ENCODE results near the gene GPT2.

The GPT2 gene

GRCh38 chr16:46898006-46898405, 13.8 kb downstream of the GPT2 start:
- H3K4me3 ChIP-seq (ENCODE audit: low read depth, low read length) = no peak overlapping the region
- TF ChIP-seq, protein P1, sequence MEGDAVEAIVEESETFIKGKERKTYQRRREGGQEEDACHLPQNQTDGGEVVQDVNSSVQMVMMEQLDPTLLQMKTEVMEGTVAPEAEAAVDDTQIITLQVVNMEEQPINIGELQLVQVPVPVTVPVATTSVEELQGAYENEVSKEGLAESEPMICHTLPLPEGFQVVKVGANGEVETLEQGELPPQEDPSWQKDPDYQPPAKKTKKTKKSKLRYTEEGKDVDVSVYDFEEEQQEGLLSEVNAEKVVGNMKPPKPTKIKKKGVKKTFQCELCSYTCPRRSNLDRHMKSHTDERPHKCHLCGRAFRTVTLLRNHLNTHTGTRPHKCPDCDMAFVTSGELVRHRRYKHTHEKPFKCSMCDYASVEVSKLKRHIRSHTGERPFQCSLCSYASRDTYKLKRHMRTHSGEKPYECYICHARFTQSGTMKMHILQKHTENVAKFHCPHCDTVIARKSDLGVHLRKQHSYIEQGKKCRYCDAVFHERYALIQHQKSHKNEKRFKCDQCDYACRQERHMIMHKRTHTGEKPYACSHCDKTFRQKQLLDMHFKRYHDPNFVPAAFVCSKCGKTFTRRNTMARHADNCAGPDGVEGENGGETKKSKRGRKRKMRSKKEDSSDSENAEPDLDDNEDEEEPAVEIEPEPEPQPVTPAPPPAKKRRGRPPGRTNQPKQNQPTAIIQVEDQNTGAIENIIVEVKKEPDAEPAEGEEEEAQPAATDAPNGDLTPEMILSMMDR (IDR thresholded peaks at IDR 0.05; ENCODE audit: borderline replicate concordance, insufficient read depth, low read depth, low read length) = no peak

DNA sequence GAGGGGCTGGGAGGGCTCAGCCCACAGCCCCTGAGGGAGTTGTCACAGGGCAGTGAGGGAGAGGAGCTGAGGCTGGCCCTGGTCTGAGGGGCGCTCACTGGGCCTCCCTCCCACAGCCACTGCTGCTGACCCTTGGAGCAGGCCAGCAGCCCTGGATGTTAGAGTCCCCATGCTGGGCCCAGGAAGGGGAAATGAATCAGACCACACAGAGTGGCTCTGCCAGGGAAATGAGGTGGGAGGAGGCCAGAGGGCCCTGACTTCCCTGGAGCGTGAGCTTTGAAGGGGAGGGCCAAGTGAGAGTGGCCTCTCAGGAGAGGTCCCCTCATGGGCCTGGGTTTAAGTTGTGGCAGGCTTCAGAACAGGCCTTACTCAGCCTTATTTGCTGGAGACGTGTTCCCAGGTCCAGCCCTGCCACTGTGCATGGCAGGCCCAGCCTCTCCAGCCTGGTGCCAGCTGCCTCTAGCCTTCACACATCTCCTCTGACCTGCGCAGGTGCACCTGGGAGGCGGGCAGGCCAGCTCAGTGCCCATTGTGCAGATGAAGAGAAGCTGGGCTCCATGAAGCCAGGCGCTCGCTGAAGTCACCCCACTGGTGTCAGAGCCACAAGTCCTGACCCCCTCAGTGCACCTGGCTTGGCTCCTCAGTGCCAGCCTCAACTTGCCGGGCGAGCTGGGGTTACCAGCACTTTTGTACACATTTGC, 15.4 kb downstream of the GPT2 start:
- TF ChIP-seq, protein P1 (IDR thresholded peaks at IDR 0.05; ENCODE audit: borderline replicate concordance, insufficient read depth, low read depth, low read length) = no peak
- H3K4me3 ChIP-seq (ENCODE audit: low read depth, low read length) = no peak overlapping the region

DNA sequence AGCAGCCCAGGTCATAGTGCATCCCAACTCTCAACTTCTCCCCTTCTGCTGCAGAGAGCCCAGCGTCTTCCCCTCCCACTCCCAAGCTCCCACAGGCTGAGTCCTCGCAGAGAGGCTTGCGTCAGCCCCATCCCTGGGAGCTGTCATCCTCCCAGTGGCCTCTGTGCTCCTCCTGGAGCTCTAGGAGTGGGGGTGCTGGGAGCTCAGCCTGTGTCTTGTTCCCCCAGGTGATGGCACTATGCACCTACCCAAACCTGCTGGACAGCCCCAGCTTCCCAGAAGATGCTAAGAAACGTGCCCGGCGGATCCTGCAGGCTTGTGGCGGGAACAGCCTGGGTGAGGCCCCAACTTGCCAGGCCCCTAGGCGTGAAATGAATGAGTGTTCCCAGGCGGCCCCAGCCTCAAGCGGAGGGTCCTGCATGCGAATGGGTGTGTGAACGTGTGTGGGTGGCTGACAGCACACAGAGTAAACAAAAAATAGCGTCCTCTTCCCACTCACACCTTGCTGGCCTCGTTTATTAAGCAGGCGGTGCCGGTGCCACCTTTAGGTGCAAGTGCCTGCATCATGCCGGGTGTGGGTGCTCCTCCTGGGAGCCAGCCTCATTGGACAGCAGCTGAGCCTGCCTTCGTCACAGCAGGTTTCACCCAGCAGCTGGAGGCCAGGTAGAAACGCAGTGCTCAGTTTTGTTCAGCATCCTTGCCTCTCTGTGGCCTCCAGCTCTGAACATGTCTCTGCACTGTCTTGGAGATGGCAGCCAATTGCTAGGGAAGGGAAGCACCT, 16.5 kb downstream of the GPT2 start:
- TF ChIP-seq, protein P1 (IDR thresholded peaks at IDR 0.05; ENCODE audit: borderline replicate concordance, insufficient read depth, low read depth, low read length) = no peak

DNA sequence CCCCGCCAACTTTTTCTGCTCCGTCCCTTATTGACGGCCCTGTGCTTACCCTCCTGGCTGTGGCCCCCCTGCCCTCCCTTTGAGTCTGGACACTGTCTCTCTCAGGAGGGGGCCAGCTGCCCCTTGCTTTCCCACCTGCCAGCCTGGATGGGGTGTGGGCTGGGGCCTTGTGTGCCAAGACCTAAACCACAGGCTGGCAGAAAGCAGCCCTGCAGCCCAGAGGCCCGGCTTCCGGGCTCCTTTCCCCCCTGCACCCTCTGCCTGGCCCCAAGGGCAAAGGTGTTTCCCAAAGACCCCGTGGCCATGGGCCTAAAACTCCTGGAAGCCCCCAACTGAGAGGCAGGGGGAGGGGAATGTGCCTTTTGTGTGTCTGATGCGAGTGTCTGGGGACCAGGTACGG, 17.5 kb downstream of the GPT2 start:
- TF ChIP-seq, protein P1 (IDR thresholded peaks at IDR 0.05; ENCODE audit: borderline replicate concordance, insufficient read depth, low read depth, low read length) = no peak
- no peak overlapping the region for H3K4me3 ChIP-seq (ENCODE audit: low read depth, low read length)

More for the DNA sequence above, 16.5 kb downstream of the GPT2 start:
- H3K4me3 ChIP-seq (ENCODE audit: low read depth, low read length) = no peak overlapping the region

- H3K4me3 ChIP-seq (ENCODE audit: low read depth, low read length) = no peak overlapping the region
- TF ChIP-seq, protein P1 (IDR thresholded peaks at IDR 0.05; ENCODE audit: borderline replicate concordance, insufficient read depth, low read depth, low read length) = no peak
These were observed 19.2 kb downstream of the GPT2 start for GRCh38 chr16:46903255-46903905.

DNA sequence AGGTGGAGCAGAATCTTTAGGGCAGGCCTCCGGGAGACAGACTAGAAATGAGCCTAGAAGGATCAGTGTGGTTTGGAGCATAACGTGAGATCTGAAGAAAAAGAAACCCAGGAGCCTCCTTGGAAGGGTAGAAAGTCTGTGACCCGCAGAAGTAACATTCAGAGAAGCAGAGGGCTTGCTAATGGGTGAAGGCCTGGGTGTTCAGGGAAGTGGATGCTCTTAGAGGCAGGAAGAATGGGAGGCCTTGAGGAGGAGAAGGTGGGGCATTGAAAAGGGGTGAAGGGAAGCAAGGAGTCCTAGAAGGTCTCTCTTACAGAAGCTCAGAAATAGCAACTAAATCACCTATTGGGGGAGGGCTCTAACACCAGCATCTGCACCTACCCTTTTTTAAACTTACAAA, 20.3 kb downstream of the GPT2 start:
- H3K4me3 ChIP-seq (ENCODE audit: low read depth, low read length) = no peak overlapping the region
- TF ChIP-seq, protein P1 (IDR thresholded peaks at IDR 0.05; ENCODE audit: borderline replicate concordance, insufficient read depth, low read depth, low read length) = no peak
